Camera-type eye (tissue), 1 donor: ENCODE data around the gene TEKT3. TPM values are rescaled to one million over a fixed set of nuclear protein-coding genes. Genes with fewer than 3 reads are reported as not detected.

ENCODE experiments used
- total RNA-seq: library from RNA; depleted of rRNA; stranded (reverse); fragments of >200 nt; gene quantifications from one replicate; pipeline ENCODE4 v1.2.3, GENCODE V29; 2014

Gene TEKT3
- 3.1 TPM for total RNA-seq

GRCh38 chr17:15341385-15341849 lies at the start of gene TEKT3:
Gene TEKT3, minus strand, starts transcription at chr17:15341597. Its CDS starts 10,012 bp downstream, at chr17:15331585.

DNA sequence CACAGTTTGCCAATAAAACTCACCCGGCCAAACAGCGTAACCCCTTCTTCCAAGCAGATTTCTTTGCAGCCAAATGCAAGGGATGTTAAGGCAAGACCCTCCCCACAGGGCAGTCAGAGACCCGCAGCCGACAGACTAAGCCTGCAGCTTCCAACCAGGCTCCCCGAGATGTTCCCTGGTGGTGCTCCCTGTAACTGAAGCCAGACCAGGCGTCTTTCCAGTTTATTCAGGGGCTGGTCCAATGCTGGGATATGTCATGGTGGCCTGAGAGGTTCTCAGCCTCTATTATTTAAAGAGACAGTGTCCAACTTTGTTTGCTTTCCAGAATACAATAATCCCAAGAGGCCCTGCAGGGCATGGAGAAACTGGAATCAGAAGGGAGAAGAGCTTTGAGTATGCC lies 76.3 kb downstream of the TEKT3 start, which contains the start of gene PMP22:
Gene PMP22, minus strand, starts transcription at position 196 of the 400 bp plus-strand sequence. CDS start 4,599 bp downstream, outside the sequence.

Other genes starting within 250 kb of the TEKT3 start
- gene PMP22, start 76.3 kb downstream of the TEKT3 start, total RNA-seq: 120 TPM
- gene CDRT4, start 126.0 kb upstream of the TEKT3 start, total RNA-seq: 6.7 TPM
- gene TVP23C, start 221.9 kb upstream of the TEKT3 start, total RNA-seq: 47.6 TPM